Panc1 (cell line): ENCODE measurements around the gene ICA1. TPM values are rescaled to one million over a fixed set of nuclear protein-coding genes. Genes with fewer than 3 reads are reported as not detected.

ENCODE experiments used
- ATAC-seq: fragments of 200-7000 bp; cut with Tn5 transposase; 2 replicates; pipeline ENCODE4 v1.9.1; 2020; ENCODE audit warnings: mild to moderate bottlenecking, moderate library complexity
- BruUV-seq: library from RNA; stranded (reverse); fragments of 400-500 nt; replicated peaks from 2 replicates; lab custom pipeline; 2021; lab: Mats Ljungman, UMichigan
- CTCF ChIA-PET: fragments of 300-600 bp; sonication (Branson Sonifier 250); formaldehyde crosslinking; loops from one replicate; lab custom pipeline; 2022; ENCODE audit warnings: antibody characterized with exemption; lab: Charles Lee
- POLR2A ChIA-PET: fragments of 300-600 bp; sonication (Branson Sonifier 250); formaldehyde crosslinking; loops from one replicate; lab custom pipeline; 2022; ENCODE audit warnings: antibody characterized with exemption; lab: Charles Lee
- DNase-seq: peaks from one replicate; pipeline ENCODE4 v3.0.0-alpha.2; 2010; ENCODE audit warnings: low read depth, low spot score
- H3K27ac ChIP-seq: 2 replicates; pipeline ENCODE4 v1.5.1; 2011; ENCODE audit warnings: mild to moderate bottlenecking, low read length, inconsistent platforms
- H3K27me3 ChIP-seq: fragments of 200-500 bp; sonication (Bioruptor generic); 2 replicates; pipeline ENCODE4 v1.6.0; 2014; ENCODE audit warnings: low read length, inconsistent platforms; ENCODE audit not compliant: control insufficient read depth, insufficient read depth
- H3K36me3 ChIP-seq: fragments of 200-500 bp; sonication (Bioruptor generic); 2 replicates; pipeline ENCODE4 v1.5.1; 2014; ENCODE audit warnings: inconsistent platforms, mild to moderate bottlenecking, low read length, moderate library complexity; ENCODE audit not compliant: control insufficient read depth, insufficient read depth
- H3K4me1 ChIP-seq: 2 replicates; pipeline ENCODE4 v1.5.1; 2011; ENCODE audit warnings: inconsistent platforms, mild to moderate bottlenecking, low read length, moderate library complexity; ENCODE audit not compliant: control insufficient read depth, insufficient read depth
- H3K4me3 ChIP-seq, 2 experiments: 2 replicates each; pipeline ENCODE4 v1.5.1; 2011 to 2012; ENCODE audit warnings: low read depth in 2 of 2, low read length in 2 of 2, mild to moderate bottlenecking in 2 of 2, inconsistent platforms in 1 of 2, moderate library complexity in 1 of 2
- H3K9me3 ChIP-seq: fragments of 200-500 bp; sonication (Bioruptor generic); 2 replicates; pipeline ENCODE4 v1.5.1; 2014; ENCODE audit warnings: low read depth, mild to moderate bottlenecking, inconsistent platforms, low read length, moderate library complexity; ENCODE audit not compliant: control insufficient read depth, insufficient read depth
- CTCF ChIP-seq: fragments of 450-650 bp; IDR thresholded peaks from 2 replicates; pipeline ENCODE4 v1.5.1; 2017; ENCODE audit warnings: mild to moderate bottlenecking
- POLR2AphosphoS5 ChIP-seq: IDR thresholded peaks from 2 replicates; pipeline ENCODE4 v1.6.1; 2012; ENCODE audit warnings: mild to moderate bottlenecking, low read depth, low read length, moderate library complexity
- REST ChIP-seq, 2 experiments: IDR thresholded peaks; 2 replicates each; pipeline ENCODE4 v1.6.1; 2011 to 2012; ENCODE audit warnings: low read depth in 2 of 2, control low read depth in 1 of 2, low read length in 1 of 2, mild to moderate bottlenecking in 1 of 2, moderate library complexity in 1 of 2; ENCODE audit not compliant: insufficient read depth in 1 of 2
- SIN3A ChIP-seq: IDR thresholded peaks from 2 replicates; pipeline ENCODE4 v1.6.1; 2012; ENCODE audit warnings: low read depth, mild to moderate bottlenecking, low read length, moderate library complexity, borderline replicate concordance; ENCODE audit not compliant: insufficient read depth
- TCF7L2 ChIP-seq: IDR thresholded peaks from 2 replicates; pipeline ENCODE4 v1.6.1; 2011; ENCODE audit warnings: mild to moderate bottlenecking, low read depth, low read length, inconsistent platforms
- in situ Hi-C: cut with HindIII; loops from 2 replicates; pipeline ENCODE4 v1.10.0; 2016; ENCODE audit warnings: low sequenced_read_pairs, low pct_unique_long_range_greater_than_20kb
- intact Hi-C: fragments of 100-400 bp; cut with micrococcal nuclease; formaldehyde crosslinking; loops from one replicate; pipeline ENCODE4 v1.10.0; 2022; ENCODE audit not compliant: unreplicated experiment
- total RNA-seq: library from RNA; stranded (reverse); gene quantifications from one replicate; pipeline ENCODE4 v1.2.1, GENCODE V29; 2021; ENCODE audit not compliant: unreplicated experiment

Gene ICA1
- total RNA-seq, 1 experiment from 2014 or later, result 1.1 TPM

- ATAC-seq (no peak), DNase-seq (no peak)
- BruUV-seq, result no TSS peak
- Histone ChIP-seq H3K9me3 (no peaks in the 10 kb centered on the region), H3K27ac (no peak overlapping the region), H3K36me3 (no peaks in the 10 kb centered on the region), H3K4me1 (no peaks in the 10 kb centered on the region), H3K4me3 (no peak overlapping the region), H3K27me3 (no peaks in the 10 kb centered on the region; the same call in 1 of the 2 replicates)
- intact Hi-C loops, result no loop called here
- in situ Hi-C loops, result no loop called here
- TF ChIP-seq POLR2AphosphoS5 (no peak), TCF7L2 (no peak), CTCF (no peak), REST (IDR thresholded peaks at IDR 0.05; ENCODE audit: insufficient read depth in 1 of 2, low read depth in 2 of 2, low read length in 1 of 2) (no peak), SIN3A (no peak)
- POLR2A ChIA-PET, result interaction anchor here (0.6 kb wide), 1 partner anchor 38 kb away, joined by 3 read pairs; no protein-coding TSS in a partner anchor
- CTCF ChIA-PET, result no interaction called here
These were observed 125.8 kb downstream of the ICA1 start for GRCh38 chr7:8136051-8136730.

- no peaks in the 10 kb centered on the region for H3K4me1 ChIP-seq
- intact Hi-C loops, result no loop called here
- no peak for DNase-seq
- CTCF ChIA-PET, result no interaction called here
- H3K9me3 ChIP-seq, result no peaks in the 10 kb centered on the region
- H3K36me3 ChIP-seq, result no peaks in the 10 kb centered on the region
- H3K27me3 ChIP-seq, result no peaks in the 10 kb centered on the region; the same call in 1 of the 2 replicates
- no peak overlapping the region for H3K4me3 ChIP-seq
- ATAC-seq, result no peak
- POLR2A ChIA-PET, result no interaction called here
- no peak overlapping the region for H3K27ac ChIP-seq
- no peak for TF ChIP-seq SIN3A
- TF ChIP-seq CTCF, result no peak
- TF ChIP-seq POLR2AphosphoS5, result no peak
- TF ChIP-seq TCF7L2, result no peak
- no peak for TF ChIP-seq REST (IDR thresholded peaks at IDR 0.05; ENCODE audit: insufficient read depth in 1 of 2, low read depth in 2 of 2, low read length in 1 of 2)
- in situ Hi-C loops, result no loop called here
- no TSS peak for BruUV-seq
These were observed 126.5 kb downstream of the ICA1 start for GRCh38 chr7:8135417-8135816.
